Breast epithelium (tissue), 4 donors: ENCODE data around the gene ANKS1B. TPM values are rescaled to one million over a fixed set of nuclear protein-coding genes. Genes with fewer than 3 reads are reported as not detected.

Source experiments
- DNase-seq, 2 donors: peaks; one replicate each; pipeline ENCODE4 v3.0.0-alpha.2; 2019; ENCODE audit warnings: low spot score in 2 of 2
- H3K27ac ChIP-seq, 2 donors: fragments of 200-600 bp; sonication (generic) in 1 of 2; one replicate each; pipeline ENCODE4 v1.5.1; 2016 to 2019; ENCODE audit warnings: mild to moderate bottlenecking in 1 of 2
- H3K27me3 ChIP-seq, 2 donors: fragments of 200-600 bp; sonication (generic) in 1 of 2; one replicate each; pipeline versions ENCODE4 v1.5.1 to v1.6.0; 2017 to 2019; ENCODE audit warnings: control low read depth in 1 of 2, mild to moderate bottlenecking in 1 of 2
- H3K36me3 ChIP-seq: fragments of 200-600 bp; one replicate; pipeline ENCODE4 v1.5.1; 2019
- H3K4me1 ChIP-seq, 2 donors: fragments of 200-600 bp; sonication (generic); one replicate each; pipeline ENCODE4 v1.5.1; 2016 to 2019; ENCODE audit warnings: control low read depth in 1 of 2
- H3K4me3 ChIP-seq, 3 donors: fragments of 200-600 bp; sonication (generic); 1 replicate in 2 of 3; 2 replicates in 1 of 3; pipeline ENCODE4 v1.5.1; 2016 to 2019; ENCODE audit warnings: mild to moderate bottlenecking in 3 of 3, moderate library complexity in 2 of 3
- H3K9me3 ChIP-seq, 2 donors: fragments of 200-600 bp; sonication (generic) in 1 of 2; one replicate each; pipeline ENCODE4 v1.5.1; 2016 to 2019; ENCODE audit warnings: control low read depth in 1 of 2
- CTCF ChIP-seq, 3 donors: fragments of 450-650 bp; IDR thresholded peaks; one replicate each; pipeline ENCODE4 v1.5.1; 2016 to 2017; ENCODE audit warnings: antibody characterized with exemption in 3 of 3, mild to moderate bottlenecking in 3 of 3, moderate library complexity in 3 of 3
- POLR2A ChIP-seq: fragments of 450-650 bp; IDR thresholded peaks from one replicate; pipeline ENCODE4 v1.6.1; 2016; ENCODE audit warnings: antibody characterized with exemption, mild to moderate bottlenecking, moderate library complexity
- POLR2AphosphoS5 ChIP-seq, 3 donors: sonication (generic); formaldehyde crosslinking; IDR thresholded peaks; one replicate each; pipeline ENCODE4 v1.6.1; 2017; ENCODE audit warnings: antibody characterized with exemption in 3 of 3
- intact Hi-C: fragments of 100-400 bp; cut with DNase I; formaldehyde crosslinking; loops from one replicate; pipeline ENCODE4 v1.15.1; 2023; ENCODE audit warnings: low total_unique reads
- total RNA-seq, 3 donors: library from RNA; depleted of rRNA; stranded (reverse); fragments of >200 nt; gene quantifications; one replicate each; pipeline ENCODE4 v1.1.0, GENCODE V29; 2016

Gene ANKS1B
- total RNA-seq, 3 donors from 2014 or later, result 16.6 to 115 (median 32.4) TPM

DNA sequence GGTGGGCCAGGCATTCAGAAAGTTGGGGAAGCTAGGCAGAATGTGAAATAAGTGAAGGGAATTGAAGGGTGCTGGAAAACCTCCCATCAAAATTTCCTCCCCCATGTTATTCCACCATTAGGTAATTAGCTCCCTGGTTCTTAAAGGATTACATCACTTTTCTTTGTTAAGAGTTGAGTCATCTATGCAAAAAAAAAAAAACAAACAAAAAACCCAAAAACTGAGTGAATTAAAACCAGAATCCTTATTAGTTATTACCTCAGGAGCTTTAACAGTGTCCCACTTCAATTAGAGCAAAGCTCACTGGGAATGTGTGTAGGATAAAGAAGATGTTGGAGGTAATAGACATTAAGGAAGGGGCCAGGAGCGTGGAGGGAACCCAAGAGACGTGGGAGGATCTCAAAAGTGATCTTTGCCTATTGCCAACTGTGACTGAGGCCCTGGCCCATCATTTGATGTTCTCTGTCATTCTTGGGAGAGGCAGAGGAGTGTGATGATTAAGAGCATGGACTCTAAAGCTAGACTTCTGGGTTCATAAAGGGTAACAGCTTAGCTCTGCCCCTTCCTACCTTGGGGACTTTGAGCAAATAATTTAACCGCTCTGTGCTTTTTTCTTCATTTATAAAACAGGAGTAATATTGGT is 975.0 kb downstream of the ANKS1B start:
- Histone ChIP-seq H3K9me3 (no peaks in the 10 kb centered on the region), H3K27me3 (no peaks in the 10 kb centered on the region), H3K4me1 (no peaks in the 10 kb centered on the region), H3K36me3 (no peaks in the 10 kb centered on the region), H3K4me3 (no peak overlapping the region), H3K27ac (no peak overlapping the region)
- no peak for TF ChIP-seq POLR2A
- TF ChIP-seq POLR2AphosphoS5 (IDR thresholded peaks at IDR 0.05), result no peak
- no peak for TF ChIP-seq CTCF (IDR thresholded peaks at IDR 0.05)
- no peak for DNase-seq
- intact Hi-C loops, result no loop called here

DNA sequence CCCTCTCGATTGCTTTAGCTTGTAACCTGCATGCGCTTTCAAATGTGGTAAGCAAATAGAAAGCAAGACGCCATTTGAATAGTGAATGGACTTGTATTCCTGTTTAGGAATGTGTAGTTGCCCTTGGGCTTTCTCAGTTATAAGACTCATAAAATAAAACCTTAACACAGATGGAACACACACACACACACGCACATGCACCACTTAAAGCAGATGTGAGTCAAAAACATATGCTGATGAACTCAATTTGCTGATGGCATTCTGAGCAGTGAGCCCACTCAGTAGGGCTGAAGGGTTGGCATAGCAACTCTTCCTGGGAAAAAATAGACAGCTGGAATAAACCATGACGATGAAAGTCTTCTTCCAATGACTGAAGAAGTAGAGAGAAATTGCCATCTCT is 979.1 kb downstream of the ANKS1B start:
- H3K4me3 ChIP-seq, result no peak overlapping the region
- no peak overlapping the region for H3K27ac ChIP-seq
- H3K4me1 ChIP-seq, result no peaks in the 10 kb centered on the region
- no peak for DNase-seq
- no peak for TF ChIP-seq POLR2AphosphoS5 (IDR thresholded peaks at IDR 0.05)
- no peak for TF ChIP-seq POLR2A
- no peak for TF ChIP-seq CTCF (IDR thresholded peaks at IDR 0.05)
- intact Hi-C loops, result no loop called here
- no peaks in the 10 kb centered on the region for H3K9me3 ChIP-seq
- H3K27me3 ChIP-seq, result no peaks in the 10 kb centered on the region
- H3K36me3 ChIP-seq, result no peaks in the 10 kb centered on the region

GRCh38 chr12:99004799-99005466 is 979.8 kb downstream of the ANKS1B start:
- Histone ChIP-seq H3K9me3 (no peaks in the 10 kb centered on the region), H3K36me3 (no peaks in the 10 kb centered on the region), H3K27ac (no peak overlapping the region), H3K27me3 (no peaks in the 10 kb centered on the region), H3K4me1 (no peaks in the 10 kb centered on the region), H3K4me3 (no peak overlapping the region)
- no peak for DNase-seq
- TF ChIP-seq POLR2A, result no peak
- intact Hi-C loops, result no loop called here

GRCh38 chr12:99002731-99003130 is 982.0 kb downstream of the ANKS1B start:
- intact Hi-C loops, result no loop called here
- H3K4me3 ChIP-seq, result no peak overlapping the region
- H3K36me3 ChIP-seq, result no peaks in the 10 kb centered on the region
- DNase-seq, result no peak
- H3K27me3 ChIP-seq, result no peaks in the 10 kb centered on the region
- H3K9me3 ChIP-seq, result no peaks in the 10 kb centered on the region
- H3K4me1 ChIP-seq, result no peaks in the 10 kb centered on the region
- no peak overlapping the region for H3K27ac ChIP-seq
- no peak for TF ChIP-seq POLR2AphosphoS5 (IDR thresholded peaks at IDR 0.05)
- no peak for TF ChIP-seq CTCF (IDR thresholded peaks at IDR 0.05)
- TF ChIP-seq POLR2A, result no peak

DNA sequence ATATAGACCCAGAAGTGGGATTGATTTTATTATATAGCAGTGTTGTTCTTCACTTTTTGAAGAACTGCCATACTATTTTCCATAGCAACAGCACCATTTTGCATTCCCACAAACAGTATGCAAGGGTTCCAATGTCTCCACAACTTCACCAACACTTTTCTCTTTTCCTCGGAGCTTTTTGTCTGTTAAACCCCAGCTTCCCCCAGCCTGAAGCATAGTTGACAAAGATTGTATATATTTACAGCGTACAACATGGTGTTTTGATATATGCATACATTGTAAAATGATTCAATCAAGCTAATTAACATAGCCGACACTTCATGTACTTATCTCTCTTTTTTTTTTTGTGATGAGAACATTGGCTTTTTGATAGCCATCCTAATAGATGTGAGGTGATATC is 982.6 kb downstream of the ANKS1B start:
- intact Hi-C loops, result no loop called here
- TF ChIP-seq POLR2A (no peak), CTCF (IDR thresholded peaks at IDR 0.05) (no peak)

More for the DNA sequence above, 982.6 kb downstream of the ANKS1B start:
- Histone ChIP-seq H3K4me3 (no peak overlapping the region), H3K27ac (no peak overlapping the region), H3K9me3 (no peaks in the 10 kb centered on the region), H3K36me3 (no peaks in the 10 kb centered on the region), H3K4me1 (no peaks in the 10 kb centered on the region), H3K27me3 (no peaks in the 10 kb centered on the region)
- DNase-seq, result no peak
